GM18508 (cell line): ENCODE measurements around the gene NHS.

Experiments
- ATAC-seq: cut with Tn5 transposase; IDR thresholded peaks from one replicate; pipeline ENCODE4 v1.9.1; 2021; ENCODE audit warnings: moderate number of reproducible peaks; ENCODE audit not compliant: insufficient read depth, unreplicated experiment

NHS gene

DNA sequence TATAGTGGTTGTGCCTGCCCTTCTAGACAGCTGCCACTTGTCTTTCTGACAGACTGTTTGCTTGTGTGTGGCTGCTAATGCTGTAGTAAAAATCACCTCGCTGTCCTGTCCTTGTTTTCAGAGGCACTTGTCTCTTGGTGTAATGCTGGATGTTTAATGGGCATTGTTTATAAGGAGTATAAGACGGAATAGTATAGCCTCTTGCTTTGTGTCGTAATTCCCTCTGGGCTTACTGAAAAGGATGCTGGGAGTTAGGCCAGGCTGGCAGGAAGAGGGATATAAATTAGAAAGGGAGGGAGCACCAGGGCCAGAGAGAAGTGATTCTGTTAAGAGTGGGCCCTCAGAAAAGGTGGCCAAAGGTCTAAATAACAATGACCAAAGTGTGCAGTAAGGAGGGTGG lies 29.0 kb downstream of the NHS start:
- ATAC-seq, result no peak

DNA sequence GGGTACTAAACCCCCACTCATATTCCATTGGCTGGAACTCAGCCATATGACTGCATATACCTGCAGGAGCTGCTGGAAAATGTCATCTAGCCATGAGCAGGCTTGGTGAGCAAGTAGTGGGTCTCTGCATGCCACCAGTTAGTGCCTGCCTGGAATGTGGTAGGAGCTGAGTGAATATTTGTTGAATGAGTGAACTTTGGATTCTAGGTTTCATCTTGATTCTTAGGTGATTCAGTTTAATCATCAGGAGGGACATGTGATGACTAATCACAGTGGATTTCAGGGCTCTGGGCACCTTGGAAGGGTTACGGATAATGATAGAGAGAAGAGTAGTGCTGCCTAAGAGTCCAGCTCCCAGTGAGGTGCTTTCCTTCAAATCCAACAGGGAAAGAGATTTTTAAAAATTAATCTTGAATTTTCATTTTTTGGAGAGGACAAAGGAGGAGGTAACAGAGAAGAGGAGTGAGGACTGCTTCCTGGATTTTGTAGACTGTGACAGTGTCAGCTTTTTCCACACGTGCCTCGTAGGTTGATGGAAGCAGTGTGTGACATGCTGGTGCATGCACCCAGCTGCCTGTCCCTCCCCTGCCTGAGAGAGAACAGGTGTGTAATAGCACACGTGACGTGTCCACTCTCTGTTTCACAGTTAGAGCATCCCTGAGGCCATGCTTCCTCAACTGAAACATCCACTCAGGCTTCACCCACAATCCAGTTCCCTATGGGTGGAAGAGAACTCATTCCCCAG lies 30.4 kb downstream of the NHS start:
- no peak for ATAC-seq

DNA sequence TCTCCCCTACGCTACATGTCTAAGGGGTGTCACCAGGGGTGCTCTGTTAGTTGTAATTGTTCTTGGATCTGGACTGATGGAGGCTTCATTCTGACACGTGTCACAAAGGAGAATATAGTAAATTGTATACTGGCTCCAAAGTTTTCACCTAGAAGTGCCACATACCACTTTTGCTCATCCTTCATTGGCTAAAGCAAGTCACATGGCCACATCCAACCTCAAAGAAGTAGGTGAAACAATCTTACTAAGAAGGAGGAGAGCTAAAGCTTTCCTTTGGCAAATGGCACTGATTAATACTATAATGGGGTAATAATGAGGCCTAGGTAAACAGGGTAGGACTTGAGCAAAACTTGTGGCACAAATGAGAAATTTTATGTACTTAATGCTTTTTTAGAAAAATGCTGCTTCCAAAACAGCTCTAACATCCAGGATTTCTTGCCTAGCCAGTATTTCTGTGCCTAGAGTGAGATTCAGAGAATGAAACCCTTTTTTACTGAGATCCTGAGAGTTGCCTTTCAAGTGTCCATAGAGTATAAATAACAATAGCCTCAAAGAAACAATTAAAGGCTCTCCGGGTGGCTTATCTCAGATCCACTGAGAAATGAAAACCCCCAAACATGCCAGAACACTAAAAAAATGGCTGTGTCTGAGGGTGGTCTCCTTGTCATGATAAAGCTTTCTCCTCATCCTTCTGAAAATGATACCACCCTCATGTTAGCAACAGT lies 34.7 kb downstream of the NHS start:
- no peak for ATAC-seq

DNA sequence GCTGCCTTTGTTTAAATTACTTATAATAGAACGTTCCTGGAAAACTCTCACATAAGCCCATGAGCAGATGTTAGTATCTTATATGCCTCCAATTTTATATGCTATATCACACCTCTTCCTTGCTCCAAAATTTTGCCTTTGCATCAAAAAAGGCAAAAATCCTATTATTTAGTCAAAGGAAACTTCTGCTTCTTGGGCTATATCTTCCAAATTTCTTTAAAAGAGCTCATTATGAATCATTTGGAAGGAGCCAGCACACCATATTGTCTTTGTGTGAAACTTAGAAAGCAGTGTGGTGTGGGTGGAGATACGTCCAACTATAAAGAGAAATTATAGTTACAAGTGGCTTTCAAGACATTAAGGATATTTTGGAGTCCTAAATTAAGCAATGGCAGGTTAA lies 35.7 kb downstream of the NHS start:
- no peak for ATAC-seq

DNA sequence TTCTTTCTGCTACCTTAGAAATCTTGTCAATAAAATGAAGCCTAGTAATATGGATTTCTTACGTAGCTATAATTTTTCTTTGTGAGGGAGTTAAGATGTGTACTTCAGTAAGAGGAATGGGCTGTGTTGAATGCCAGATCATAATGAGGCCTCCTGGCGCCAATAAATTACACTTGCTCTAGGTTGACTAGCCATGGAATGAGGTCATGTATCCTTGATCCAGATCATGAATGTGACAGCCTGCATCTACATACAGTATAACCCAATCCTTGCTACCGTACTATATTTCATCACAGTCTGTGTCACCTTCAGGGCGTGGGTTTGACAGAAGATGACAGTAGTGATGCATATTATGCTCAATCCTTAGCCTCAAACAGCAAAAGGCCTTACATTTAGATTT lies 36.2 kb downstream of the NHS start:
- ATAC-seq, result no peak

DNA sequence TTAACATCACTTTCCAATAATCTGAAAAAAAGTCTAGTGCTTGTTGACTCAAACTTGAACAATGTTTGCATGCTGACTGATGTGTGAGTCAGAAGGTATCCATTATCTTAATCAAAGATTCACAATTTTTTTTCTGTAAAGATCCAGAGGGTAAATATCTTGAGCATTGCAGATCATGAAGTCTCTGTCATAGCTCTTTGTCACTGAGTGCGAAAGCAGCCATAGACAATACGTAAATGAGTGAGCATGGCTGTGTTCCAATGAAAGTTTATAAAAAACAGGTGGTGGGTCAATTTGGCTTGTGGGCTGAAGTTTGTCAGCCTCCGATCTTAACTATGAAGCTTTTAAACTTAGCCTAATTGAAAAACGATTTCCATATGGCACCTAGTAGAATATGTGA lies 37.7 kb downstream of the NHS start:
- no peak for ATAC-seq

DNA sequence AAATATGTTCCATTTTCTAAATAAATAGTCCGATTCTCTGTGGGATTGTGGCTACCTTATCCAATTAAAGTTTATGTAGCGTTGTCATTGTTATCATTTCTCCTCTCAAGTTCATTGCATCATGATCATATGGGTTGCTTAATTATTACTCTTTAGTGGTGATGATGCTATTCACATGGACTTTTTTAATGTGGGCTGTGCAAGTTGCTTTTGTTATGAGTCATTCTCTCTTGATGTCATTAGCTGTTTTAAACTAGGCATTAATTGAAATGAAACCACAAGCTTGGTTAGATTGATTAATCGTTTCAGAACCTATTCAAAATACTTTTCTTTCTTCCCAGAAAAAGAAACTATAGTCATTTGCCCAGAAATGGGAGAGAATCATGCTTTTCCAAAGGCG lies 38.2 kb downstream of the NHS start:
- ATAC-seq, result no peak

DNA sequence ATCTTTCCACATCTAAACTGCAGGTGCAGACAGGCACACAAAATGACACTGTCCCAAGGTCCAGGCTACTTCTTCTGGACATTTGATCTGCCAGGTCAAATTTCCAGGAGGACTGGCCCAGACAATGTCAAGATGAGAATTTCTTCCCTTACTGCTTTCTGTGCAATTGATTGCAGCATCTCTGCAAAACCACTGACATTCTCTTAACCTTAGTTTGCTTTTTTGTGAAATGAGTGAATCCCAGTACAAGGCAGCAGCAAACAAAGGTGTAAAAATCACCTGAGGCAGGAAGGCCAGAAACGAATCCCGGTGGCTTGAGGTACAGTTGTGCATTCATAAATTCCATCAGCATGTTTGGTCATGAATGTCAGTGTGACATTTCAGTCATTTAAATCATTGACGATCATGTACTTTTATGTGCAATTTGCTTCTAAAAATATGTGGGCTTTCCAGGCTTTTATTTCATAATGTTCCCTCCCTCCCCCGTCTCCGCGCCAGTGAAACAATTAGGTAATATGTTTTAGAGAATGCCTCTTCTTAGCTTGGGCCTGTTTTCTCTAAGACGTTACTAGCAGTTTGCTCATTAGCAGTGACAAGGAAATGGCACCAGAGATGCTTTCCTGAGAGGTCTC lies 39.1 kb downstream of the NHS start:
- no peak for ATAC-seq

DNA sequence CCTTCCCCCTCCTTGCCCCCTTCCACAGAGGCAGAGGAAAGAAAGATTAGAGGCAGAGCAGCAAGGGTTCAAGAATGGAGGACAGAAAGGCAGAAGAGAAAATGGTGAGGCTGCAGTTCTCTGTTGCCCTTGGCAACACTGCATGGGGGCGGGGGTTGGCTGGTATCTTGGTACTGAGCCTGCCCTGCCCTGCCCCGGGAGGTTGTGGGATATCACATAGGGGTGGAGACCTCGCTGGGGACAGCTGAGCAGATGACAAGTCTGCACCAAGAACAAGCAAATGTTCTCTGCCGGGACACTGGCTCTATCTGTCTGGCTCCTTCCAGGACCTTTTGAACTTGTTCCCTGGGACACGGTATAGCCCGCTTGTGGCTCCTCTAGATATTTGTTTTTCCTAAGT lies 39.8 kb downstream of the NHS start:
- ATAC-seq, result no peak

DNA sequence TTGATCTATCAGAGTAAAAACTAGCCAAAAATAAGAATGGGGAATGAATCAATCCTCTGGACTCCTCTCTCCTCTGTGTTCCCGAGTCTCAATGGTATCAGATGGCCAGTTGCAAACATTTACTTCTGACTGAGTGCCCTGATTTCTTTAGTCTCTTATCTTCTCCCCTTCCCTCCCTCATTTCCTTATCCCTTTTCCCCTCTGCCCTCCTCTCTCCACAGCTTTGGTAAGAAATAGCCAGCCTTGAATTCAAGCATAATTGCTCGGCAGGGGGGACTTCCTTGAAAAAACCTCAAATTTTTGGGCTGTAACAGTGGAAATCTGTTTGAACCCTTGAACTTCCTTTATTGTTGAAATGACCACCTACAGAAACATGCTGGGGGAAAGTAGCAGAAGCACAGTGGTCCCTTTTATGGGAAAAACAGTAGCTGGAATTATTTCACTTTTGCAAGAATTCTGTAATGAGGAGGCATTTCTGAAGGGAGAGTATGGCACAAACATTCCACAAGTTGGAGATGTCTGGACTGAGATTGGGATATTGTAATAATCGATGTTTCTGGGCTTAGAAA lies 40.3 kb downstream of the NHS start:
- ATAC-seq, result no peak

DNA sequence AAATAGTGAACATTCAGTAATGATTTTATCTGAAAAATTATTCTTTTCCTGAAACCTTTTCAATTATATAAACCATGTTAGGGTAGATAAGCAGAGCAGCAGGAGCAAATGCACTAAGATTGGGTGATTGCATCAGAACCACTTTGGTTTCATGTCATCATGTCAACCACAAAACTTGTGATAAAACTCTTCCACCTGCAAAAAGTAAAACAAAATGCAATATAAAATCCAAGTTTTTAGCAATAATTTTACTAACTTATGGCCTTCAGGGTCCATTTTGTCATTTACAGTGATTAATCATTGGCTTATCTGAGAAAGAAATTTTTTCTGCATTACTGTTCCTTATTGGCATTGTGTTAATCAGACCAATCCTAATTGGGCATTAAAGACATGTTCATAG lies 42.4 kb downstream of the NHS start:
- ATAC-seq, result no peak

DNA sequence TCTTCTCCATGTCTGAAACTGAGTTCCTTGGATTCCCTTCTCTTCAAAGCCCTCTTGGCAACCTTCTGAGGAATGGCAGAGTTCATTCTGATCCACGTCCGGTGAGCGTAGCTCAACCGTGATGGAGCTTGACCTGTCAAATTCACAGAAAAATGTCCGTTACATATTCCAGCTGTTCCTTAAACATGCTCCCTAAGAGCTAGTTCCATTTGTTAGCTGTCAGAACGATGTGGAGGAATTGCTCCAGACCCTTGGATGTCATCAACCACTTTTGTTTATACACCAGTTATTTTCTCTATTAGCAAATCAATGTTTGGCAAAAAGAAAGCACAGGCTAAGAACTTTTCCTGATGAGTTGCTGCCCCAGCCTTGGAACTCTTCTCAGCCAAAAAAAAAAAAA lies 50.1 kb downstream of the NHS start:
- ATAC-seq, result no peak

DNA sequence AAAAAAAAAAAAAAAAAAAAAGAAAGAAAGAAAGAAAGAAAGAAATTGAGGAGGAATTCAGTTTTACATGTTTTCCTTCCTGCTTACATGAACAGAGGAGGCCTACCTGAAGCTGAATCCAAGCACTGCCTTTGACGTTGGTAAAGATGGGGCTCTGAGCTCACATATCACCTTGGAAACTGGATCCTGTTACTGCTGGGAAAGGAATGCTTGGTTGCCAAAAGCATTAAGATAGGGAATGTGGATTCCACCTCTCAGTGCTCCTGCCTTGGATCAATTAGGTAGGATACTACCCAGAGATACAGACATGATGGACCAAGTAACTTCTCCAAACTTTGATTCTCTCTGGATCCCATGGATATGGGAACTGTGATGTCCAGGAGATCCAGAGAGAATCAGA lies 50.6 kb downstream of the NHS start:
- no peak for ATAC-seq

DNA sequence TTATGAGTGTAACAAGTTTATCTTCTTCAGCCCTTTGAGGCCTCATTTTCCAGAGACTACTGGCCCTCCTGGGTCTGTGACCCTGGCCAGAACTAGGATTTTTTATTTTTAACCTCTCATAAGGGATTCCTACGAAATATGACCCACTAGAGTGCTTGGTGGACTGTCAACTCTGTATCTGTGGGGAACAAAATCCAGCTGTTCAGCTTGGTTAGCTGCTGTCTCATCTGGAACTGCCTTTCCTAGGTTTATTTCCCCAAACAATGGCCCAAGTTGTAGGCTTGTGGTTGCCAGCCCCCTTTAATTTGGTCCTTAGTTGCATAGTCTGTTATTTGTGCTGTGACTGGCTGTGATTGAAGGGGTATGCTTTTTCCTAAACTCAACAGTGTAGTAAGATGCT lies 56.2 kb downstream of the NHS start:
- no peak for ATAC-seq

DNA sequence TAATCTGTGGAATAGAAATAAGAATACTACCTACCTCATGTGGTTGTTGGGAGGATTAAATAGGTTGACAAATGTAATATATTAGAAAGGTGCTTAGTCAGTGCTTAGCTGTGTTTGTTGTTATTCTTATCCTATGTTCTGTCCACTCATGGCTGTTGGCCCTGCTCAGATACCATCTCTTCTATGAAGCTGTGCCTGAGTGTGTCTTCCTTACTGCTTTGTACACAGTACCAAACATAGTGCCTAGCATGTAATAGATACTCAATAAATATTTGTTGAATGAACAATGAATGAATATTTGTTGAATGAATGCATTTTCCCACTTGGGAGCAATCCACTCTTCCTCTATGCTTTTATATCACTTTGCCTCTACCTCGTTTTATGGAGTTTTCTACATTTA lies 57.2 kb downstream of the NHS start:
- ATAC-seq, result no peak

DNA sequence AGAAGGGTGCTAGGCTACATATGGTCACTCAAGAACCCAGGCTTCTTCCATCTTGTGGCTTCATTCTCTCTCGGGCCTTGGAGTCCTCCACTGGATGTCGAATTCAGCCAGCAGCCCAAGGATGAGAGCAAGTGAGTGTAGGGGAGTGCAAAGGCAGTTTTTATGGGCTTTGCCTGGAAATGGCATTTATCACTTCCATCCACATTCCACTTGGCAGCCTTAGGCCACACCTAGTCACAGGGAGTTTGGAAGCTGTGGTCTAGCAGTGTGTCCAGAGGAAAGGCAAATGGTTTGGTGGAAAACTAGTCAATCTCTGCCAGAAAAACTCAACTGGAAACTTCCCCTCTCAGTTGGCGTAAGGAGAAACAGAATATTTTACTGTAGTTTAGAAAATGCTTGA lies 59.0 kb downstream of the NHS start:
- no peak for ATAC-seq

DNA sequence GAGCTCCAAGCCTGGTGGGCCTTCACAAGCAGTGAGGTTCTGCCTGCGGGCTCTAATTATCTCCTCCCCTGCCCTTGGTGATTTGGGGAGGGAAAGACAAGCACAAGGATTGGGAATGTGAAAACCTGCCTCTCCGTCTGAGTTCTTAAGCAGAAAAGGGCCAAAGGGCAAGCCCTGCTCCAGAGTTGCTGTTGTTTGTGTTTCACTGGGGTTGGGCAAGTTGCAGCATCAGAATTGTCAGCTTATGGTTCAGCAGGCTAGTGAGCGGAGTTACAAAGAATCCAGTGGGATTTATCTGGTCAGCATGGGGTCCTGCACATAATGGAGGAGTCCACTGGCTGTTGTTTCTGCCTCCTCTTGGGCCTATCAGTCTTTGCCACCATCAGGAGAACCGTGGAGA lies 60.5 kb downstream of the NHS start:
- no peak for ATAC-seq

DNA sequence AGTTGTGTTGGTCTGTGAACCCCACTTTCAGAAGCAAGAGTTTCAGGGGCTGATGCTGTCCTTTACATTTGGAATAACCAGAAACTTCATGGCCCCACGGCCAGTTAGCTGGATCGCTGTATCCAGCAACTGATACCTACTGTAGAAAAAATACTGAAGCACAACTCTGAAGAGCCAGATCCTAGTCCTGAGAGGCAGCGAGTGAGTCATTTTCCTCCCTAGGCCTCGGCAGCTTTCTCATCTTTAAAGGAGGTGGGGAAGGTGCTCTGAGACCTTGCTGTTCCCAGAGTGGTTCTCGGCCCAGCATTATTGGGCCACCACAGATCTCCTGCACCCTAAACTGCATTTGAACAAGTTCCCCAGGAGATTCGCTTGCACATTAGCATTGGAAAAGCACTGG lies 63.2 kb downstream of the NHS start:
- no peak for ATAC-seq

DNA sequence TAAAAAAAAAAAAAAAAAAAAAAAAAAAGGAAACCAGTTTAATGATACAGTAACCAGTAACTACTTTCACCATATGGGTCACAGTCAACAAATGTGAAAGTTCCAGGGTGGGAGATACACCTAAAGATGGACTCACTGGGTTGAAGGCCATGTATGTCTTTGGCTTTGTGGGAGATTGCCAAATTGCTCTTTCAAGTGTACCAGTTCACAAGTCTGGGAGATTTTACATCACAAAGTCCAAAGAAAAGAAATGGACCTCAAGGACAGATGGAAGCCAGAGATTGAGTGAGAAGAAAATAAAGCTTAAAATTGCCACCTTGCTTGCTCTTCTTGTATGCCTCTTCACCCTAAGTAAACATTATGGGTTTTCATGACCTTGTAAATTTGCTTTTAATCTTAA lies 65.3 kb downstream of the NHS start:
- ATAC-seq, result no peak

DNA sequence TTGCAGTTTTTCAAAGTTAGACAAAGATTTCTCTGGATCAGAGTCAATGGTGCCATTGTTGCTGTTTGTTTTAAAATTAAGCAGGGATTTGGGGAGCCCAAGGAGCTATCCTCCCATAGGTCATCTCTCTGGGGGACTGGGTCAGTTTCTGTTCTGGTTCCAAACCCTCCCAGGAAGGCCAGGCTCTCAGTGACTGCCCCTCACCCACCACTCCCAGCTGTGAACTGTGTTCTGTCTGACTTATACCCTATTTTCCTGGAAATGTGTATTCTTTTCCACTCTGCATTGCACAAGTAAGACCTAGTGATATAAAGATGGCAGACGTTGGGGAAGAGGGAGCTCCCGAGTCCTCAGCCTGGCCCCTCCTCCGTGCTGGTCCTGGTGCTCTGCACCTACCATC lies 65.8 kb downstream of the NHS start:
- ATAC-seq, result no peak

DNA sequence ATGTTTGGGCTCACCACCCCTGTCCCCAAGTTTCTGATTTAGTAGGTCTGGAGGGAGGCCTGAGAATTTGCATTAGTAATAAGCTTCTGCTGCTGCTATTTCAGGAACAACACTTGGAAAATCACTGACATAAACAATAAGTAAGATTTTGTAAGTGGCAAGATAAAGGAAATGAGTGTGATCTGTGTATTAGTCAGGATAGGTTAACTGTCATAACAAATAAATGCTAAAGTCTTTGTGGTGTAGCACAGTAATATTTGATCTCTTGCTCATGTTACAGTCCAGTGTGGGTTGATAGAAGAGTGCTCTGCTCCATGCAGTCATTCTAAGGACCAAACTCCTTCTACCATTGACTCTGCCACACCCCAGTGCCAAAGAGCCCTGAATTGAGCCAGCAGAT lies 67.0 kb downstream of the NHS start:
- ATAC-seq, result no peak
